Astrocyte (in vitro differentiated cells and primary cell): Measurements from ENCODE around the gene GABBR2. TPM values are rescaled to one million over a fixed set of nuclear protein-coding genes. Genes with fewer than 3 reads are reported as not detected.

Source experiments
- DNase-seq: peaks from one replicate; pipeline ENCODE4 v3.0.0-alpha.2; 2010; ENCODE audit warnings: low read depth
- FAIRE-seq: peaks from 2 replicates; lab custom pipeline; 2011; peaks lifted over from hg19 to GRCh38; lab: Jason Lieb, UNC
- H2AFZ ChIP-seq: 2 replicates; pipeline ENCODE4 v1.6.0; 2012; ENCODE audit warnings: low read depth, low read length, inconsistent platforms
- H3K27ac ChIP-seq: 2 replicates; pipeline ENCODE4 v1.5.1; 2011; ENCODE audit warnings: low read depth, low read length, inconsistent platforms
- H3K27me3 ChIP-seq: 2 replicates; pipeline ENCODE4 v1.6.0; 2011; ENCODE audit warnings: low read length, inconsistent platforms; ENCODE audit not compliant: insufficient read depth
- H3K36me3 ChIP-seq: 2 replicates; pipeline ENCODE4 v1.5.1; 2011; ENCODE audit warnings: low read length, inconsistent platforms; ENCODE audit not compliant: insufficient read depth
- H3K4me1 ChIP-seq: 2 replicates; pipeline ENCODE4 v1.5.1; 2011; ENCODE audit warnings: low read length, inconsistent platforms; ENCODE audit not compliant: insufficient read depth
- H3K4me2 ChIP-seq: 2 replicates; pipeline ENCODE4 v1.6.0; 2012; ENCODE audit warnings: low read length, inconsistent platforms
- H3K4me3 ChIP-seq: 2 replicates; pipeline ENCODE4 v1.5.1; 2011; ENCODE audit warnings: low read depth, mild to moderate bottlenecking, low read length, inconsistent platforms; ENCODE audit not compliant: insufficient read depth
- H3K79me2 ChIP-seq: 2 replicates; pipeline ENCODE4 v1.6.0; 2012; ENCODE audit warnings: mild to moderate bottlenecking, low read length, inconsistent platforms; ENCODE audit not compliant: insufficient read depth
- H3K9ac ChIP-seq: 2 replicates; pipeline ENCODE4 v1.6.0; 2012; ENCODE audit warnings: mild to moderate bottlenecking, low read length, inconsistent platforms
- H3K9me3 ChIP-seq: 2 replicates; pipeline ENCODE4 v1.5.1; 2012; ENCODE audit warnings: low read depth, mild to moderate bottlenecking, low read length, inconsistent platforms; ENCODE audit not compliant: insufficient read depth
- H4K20me1 ChIP-seq: 2 replicates; pipeline ENCODE4 v1.6.0; 2012; ENCODE audit warnings: low read length, inconsistent platforms; ENCODE audit not compliant: insufficient read depth
- H3K27ac Mint-ChIP-seq: one replicate; pipeline ENCODE4 v1.8.0; 2021; ENCODE audit warnings: mild to moderate bottlenecking, mixed read lengths; ENCODE audit not compliant: unreplicated experiment
- H3K27me3 Mint-ChIP-seq: one replicate; pipeline ENCODE4 v1.8.0; 2021; ENCODE audit warnings: low read depth, mixed read lengths; ENCODE audit not compliant: unreplicated experiment
- H3K36me3 Mint-ChIP-seq: one replicate; pipeline ENCODE4 v1.8.0; 2021; ENCODE audit warnings: low read depth, mixed read lengths; ENCODE audit not compliant: unreplicated experiment
- H3K4me1 Mint-ChIP-seq: one replicate; pipeline ENCODE4 v1.8.0; 2021; ENCODE audit warnings: low read depth, mixed read lengths; ENCODE audit not compliant: unreplicated experiment
- H3K4me3 Mint-ChIP-seq: one replicate; pipeline ENCODE4 v1.8.0; 2021; ENCODE audit warnings: mild to moderate bottlenecking, moderate library complexity, mixed read lengths; ENCODE audit not compliant: unreplicated experiment
- H3K9me3 Mint-ChIP-seq: one replicate; pipeline ENCODE4 v1.8.0; 2021; ENCODE audit warnings: mild to moderate bottlenecking, mixed read lengths; ENCODE audit not compliant: unreplicated experiment
- EZH2 ChIP-seq: IDR thresholded peaks from 2 replicates; pipeline ENCODE4 v1.6.1; 2012; ENCODE audit warnings: mild to moderate bottlenecking, low read length, inconsistent platforms; ENCODE audit not compliant: insufficient read depth
- total RNA-seq: library from RNA; stranded (reverse); gene quantifications from 2 replicates; pipeline ENCODE4 v1.2.1, GENCODE V29; 2021
- TF ChIP-seq, protein P1 (sequence below): IDR thresholded peaks from 2 replicates; pipeline ENCODE4 v1.5.1; 2011; ENCODE audit warnings: low read depth, mild to moderate bottlenecking, inconsistent platforms, low read length, moderate library complexity; ENCODE audit not compliant: insufficient read depth

The GABBR2 gene
- total RNA-seq, 1 donor from 2014 or later, result 2.0 TPM

DNA sequence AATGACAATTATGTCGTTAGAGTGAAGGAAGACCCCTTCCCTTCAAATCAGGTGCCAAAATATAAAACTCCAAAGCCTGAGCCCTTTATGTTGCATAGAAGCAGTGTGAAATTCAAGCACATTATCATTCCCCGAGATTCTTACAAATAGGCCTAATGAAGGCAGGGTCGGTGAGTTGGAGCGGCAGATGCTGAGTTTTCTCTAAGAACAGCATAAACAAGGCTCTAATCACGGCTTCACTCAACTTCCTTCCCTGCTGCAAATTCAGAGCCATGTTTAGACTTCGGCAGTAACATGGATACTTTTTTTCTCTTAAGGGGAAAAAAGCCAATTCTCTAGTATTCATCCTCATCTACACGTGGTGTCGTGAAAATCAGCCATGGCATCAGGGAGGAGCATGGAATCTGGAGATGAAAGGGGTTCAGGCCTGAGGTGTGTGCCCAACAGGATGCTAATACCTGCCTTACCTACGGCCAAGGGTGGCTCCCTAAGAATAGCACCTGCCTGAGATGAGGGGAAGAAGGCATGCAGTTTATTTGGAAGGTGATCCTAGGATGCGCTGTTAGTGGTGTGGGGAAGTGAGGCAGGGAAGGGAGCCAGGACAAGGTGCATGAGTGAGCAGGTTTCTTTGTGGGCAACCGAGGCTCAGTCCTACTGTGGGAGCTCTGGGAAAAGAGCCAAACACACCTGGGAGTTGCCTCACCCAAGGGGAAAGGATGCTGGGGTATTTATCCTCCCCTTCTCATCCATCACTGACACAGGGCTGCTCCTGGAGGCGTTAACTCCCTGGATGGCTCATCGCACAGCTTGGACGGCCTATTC lies 306.5 kb downstream of the GABBR2 start:
- Histone ChIP-seq H3K36me3 (no peaks in the 10 kb centered on the region), H2AFZ (no peak overlapping the region), H3K4me3 (no peak overlapping the region), H4K20me1 (no peaks in the 10 kb centered on the region), H3K27me3 (no peaks in the 10 kb centered on the region), H3K27ac (no peak overlapping the region), H3K9me3 (no peaks in the 10 kb centered on the region), H3K4me1 (no peaks in the 10 kb centered on the region), H3K4me2 (no peak overlapping the region), H3K79me2 (no peaks in the 10 kb centered on the region), H3K9ac (no peak overlapping the region)
- DNase-seq (no peak), FAIRE-seq (no peak)
- Mint-ChIP-seq H3K27me3 (peaks cover 23% of the 10 kb centered on the region), H3K9me3 (peaks cover 2% of the 10 kb centered on the region), H3K4me3 (no peak overlapping the region), H3K27ac (no peak overlapping the region), H3K4me1 (no peaks in the 10 kb centered on the region), H3K36me3 (peaks cover 2% of the 10 kb centered on the region)
- TF ChIP-seq EZH2, result no peak
- TF ChIP-seq, protein P1, sequence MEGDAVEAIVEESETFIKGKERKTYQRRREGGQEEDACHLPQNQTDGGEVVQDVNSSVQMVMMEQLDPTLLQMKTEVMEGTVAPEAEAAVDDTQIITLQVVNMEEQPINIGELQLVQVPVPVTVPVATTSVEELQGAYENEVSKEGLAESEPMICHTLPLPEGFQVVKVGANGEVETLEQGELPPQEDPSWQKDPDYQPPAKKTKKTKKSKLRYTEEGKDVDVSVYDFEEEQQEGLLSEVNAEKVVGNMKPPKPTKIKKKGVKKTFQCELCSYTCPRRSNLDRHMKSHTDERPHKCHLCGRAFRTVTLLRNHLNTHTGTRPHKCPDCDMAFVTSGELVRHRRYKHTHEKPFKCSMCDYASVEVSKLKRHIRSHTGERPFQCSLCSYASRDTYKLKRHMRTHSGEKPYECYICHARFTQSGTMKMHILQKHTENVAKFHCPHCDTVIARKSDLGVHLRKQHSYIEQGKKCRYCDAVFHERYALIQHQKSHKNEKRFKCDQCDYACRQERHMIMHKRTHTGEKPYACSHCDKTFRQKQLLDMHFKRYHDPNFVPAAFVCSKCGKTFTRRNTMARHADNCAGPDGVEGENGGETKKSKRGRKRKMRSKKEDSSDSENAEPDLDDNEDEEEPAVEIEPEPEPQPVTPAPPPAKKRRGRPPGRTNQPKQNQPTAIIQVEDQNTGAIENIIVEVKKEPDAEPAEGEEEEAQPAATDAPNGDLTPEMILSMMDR, result no peak

- no peak overlapping the region for H3K27ac Mint-ChIP-seq
- no peak overlapping the region for H3K4me2 ChIP-seq
- H3K4me1 ChIP-seq, result no peaks in the 10 kb centered on the region
- H3K27me3 Mint-ChIP-seq, result peaks cover 29% of the 10 kb centered on the region
- H3K9me3 Mint-ChIP-seq, result peaks cover 2% of the 10 kb centered on the region
- no peaks in the 10 kb centered on the region for H3K79me2 ChIP-seq
- H3K4me1 Mint-ChIP-seq, result no peaks in the 10 kb centered on the region
- H3K36me3 Mint-ChIP-seq, result peaks cover 2% of the 10 kb centered on the region
- H3K4me3 ChIP-seq, result no peak overlapping the region
- H3K27me3 ChIP-seq, result peaks cover 6% of the 10 kb centered on the region
- H3K9ac ChIP-seq, result no peak overlapping the region
- FAIRE-seq, result no peak
- DNase-seq, result no peak
- no peak overlapping the region for H2AFZ ChIP-seq
- H3K27ac ChIP-seq, result no peak overlapping the region
- no peaks in the 10 kb centered on the region for H4K20me1 ChIP-seq
- no peaks in the 10 kb centered on the region for H3K36me3 ChIP-seq
- no peaks in the 10 kb centered on the region for H3K9me3 ChIP-seq
- TF ChIP-seq EZH2, result no peak
- TF ChIP-seq, protein P1, result no peak
- no peak overlapping the region for H3K4me3 Mint-ChIP-seq
These were observed 307.4 kb downstream of the GABBR2 start for GRCh38 chr9:98401140-98402018.
